Right ventricle myocardium superior (tissue), 1 donor: Measurements from ENCODE around the gene IGFBP5. TPM values are rescaled to one million over a fixed set of nuclear protein-coding genes. Genes with fewer than 3 reads are reported as not detected.
A peak's percentile ranks its signal among the peaks of the same experiment; 100 is the strongest.

ENCODE experiments used
- ATAC-seq: fragments of 200-7000 bp; cut with Tn5 transposase; one replicate; pipeline ENCODE4 v1.9.1; 2020; ENCODE audit warnings: mild to moderate bottlenecking; ENCODE audit not compliant: poor library complexity
- DNase-seq: peaks from one replicate; pipeline ENCODE4 v3.0.0-alpha.2; 2020
- intact Hi-C: fragments of 100-400 bp; cut with DNase I; formaldehyde crosslinking; loops from one replicate; pipeline ENCODE4 v1.11.2; 2022
- total RNA-seq: library from RNA; stranded (reverse); fragmentation: NEBNext Ultra II Directional; extraction: Animal tissue kit (Norgen Biotek cat#: 25700); gene quantifications from one replicate; pipeline ENCODE4 v1.2.1, GENCODE V29; 2021
- donor health status: DM: no; HTN: yes; CAD: no; lungs with severe emphysema.

The IGFBP5 gene
- total RNA-seq, 1 donor from 2014 or later: 134 TPM

DNA sequence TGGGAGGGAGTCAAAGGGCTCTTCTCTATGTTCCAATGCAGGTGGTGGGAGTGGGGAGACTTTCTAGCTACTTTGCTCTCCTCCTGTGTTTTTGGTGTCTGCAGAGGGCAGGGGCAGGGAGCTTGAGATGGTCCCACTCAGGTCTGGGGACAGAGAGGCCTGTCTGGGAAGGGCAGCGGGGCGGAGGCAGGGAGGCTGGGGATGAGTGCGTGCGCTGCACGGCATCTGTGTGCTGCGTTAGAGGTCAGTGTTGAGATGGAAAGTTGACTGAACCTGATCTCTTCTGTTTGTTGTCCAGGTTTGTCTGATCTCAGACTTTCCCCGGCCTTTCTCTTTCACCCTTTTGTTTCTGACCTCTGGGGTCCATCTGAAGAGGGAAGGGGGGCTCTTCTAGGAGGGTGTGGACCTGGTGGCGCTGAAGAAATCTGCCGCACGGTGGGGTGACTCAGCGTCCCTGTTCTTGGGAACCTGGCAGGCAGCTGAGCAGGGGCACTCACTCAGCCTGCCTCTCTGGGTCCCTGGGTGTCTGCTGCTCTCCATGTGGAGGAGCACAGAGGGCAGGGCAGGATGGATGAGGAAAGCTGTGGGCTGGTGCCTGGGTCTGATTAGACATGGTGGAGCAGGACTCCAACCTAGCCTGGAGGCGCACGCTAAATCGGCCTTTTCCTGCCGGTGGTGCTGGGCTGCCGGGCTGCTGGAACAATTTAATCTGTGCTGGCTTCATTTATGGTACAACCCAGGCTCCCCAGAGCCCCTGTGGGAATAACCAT lies 38.1 kb downstream of the IGFBP5 start:
- intact Hi-C loops: no loop called here
- no peak for ATAC-seq
- DNase-seq: no peak

- intact Hi-C loops: no loop called here
- DNase-seq (no peak), ATAC-seq (no peak)
These were observed 40.8 kb downstream of the IGFBP5 start for GRCh38 chr2:216654528-216655052.

- DNase-seq: no peak
These were observed 41.4 kb downstream of the IGFBP5 start for GRCh38 chr2:216653931-216654365.

DNA sequence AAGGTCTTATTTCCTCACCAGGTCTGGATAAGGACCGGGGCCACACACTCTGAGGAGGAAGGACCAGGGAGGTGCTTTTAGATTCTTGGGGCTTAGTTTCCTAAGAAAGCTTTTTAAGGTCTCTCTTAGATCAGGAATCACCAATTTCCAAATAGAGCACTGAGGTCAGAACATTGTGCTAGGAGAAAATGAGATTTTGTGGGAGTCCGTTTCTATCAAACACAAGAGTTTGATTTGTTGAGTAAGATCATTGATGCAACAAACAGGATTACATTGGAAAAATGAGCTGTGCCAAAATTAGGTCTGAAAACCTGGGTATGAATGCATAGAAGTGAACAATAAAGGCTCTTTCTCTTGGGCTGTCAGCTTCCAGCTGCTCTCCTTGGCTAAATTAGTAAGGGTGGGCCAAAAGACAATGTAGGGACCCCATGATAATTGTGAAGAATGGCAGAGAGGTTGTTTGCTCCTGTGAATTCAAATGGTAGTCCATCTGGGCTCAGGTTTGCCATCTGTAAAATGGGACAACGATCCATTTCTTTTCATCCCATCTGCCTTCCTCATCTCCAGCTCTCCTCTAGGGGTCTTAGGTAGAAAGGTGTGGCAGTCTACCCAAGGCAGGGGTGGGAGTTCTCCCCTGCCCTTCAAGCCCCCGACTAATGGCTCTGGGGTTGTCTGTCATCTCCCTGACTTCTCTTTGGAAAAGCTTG lies 42.1 kb downstream of the IGFBP5 start:
- ATAC-seq (no peak), DNase-seq (no peak)
- intact Hi-C loops: no loop called here

More at GRCh38 chr2:216653931-216654365, 41.4 kb downstream of the IGFBP5 start:
- no peak for ATAC-seq
- intact Hi-C loops: no loop called here

DNA sequence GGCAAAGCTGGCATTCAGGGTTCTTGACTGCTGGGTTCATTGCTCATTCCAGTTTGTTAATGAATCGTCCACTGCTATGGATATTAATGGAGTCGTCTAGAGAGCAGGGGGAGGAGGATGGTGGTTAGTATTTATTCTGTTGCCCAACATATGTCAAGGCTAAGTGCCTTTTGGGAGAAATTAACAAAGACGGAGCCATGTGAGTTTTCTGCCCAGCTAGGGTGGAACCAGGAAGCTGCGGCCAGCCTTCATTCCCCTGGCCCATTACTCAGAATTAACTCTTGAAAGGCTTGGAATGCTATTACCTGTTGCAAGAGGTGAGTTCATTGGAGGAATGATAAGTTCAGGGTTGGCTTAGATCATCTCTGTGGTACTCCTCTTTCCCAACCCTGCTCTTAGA lies 42.8 kb downstream of the IGFBP5 start:
- intact Hi-C loops: no loop called here
- DNase-seq (no peak), ATAC-seq (no peak)

DNA sequence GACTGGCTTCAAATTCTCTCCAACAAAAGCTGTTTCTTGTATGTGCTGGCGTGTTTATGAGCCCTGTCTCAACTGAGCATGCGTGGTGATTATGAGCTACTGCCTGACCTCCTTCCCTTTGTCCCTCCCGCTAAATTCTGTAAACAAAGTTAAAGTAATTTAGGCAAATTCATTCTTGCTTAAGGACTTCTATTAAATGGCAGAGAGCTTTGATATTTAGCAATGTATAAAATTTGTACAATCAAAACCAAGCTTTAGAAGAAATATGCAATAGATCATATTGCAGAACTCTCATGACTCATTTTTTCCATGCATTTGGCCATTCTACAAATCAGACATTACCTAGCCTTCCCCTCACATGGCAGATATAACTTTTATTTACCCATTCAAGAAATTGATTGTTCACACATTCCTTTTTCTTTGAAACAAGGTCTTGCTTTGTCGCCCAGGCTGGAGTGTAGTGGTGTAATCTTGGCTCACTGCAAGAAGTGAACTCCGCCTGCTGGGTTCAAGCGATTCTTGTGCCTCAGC lies 43.9 kb downstream of the IGFBP5 start:
- intact Hi-C loops: no loop called here
- ATAC-seq: no peak
- no peak for DNase-seq

DNA sequence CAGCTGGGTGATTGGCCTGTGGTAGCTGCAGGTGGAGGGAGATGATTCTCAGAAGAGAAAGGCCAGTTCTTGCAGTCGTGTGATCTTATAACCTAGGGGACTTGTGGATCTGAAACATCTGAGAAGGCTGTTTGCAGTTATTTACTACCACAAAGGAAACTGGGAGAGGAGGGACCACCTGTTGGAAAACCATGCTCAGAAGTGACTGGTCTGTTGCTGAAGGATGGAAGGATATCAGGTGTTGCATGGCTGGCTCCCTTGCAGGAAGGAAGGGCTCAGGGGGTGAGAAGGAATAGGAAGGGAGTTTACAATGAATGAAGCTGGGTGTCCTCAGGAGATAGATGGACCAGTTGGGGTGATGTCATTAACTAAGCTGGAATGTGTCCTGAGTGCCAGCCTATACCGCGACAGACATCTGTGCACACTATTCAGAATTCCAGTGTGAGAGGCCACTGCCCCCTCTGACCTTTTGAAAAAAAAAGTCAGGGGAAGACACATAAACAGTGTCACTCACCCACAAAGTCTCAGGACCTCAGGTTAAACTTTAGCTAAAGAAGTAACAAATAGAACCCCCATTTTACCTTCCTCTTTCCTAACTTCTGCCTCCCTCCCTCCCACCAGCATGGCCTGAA lies 44.6 kb downstream of the IGFBP5 start:
- ATAC-seq (no peak), DNase-seq (no peak)
- intact Hi-C loops: no loop called here

DNA sequence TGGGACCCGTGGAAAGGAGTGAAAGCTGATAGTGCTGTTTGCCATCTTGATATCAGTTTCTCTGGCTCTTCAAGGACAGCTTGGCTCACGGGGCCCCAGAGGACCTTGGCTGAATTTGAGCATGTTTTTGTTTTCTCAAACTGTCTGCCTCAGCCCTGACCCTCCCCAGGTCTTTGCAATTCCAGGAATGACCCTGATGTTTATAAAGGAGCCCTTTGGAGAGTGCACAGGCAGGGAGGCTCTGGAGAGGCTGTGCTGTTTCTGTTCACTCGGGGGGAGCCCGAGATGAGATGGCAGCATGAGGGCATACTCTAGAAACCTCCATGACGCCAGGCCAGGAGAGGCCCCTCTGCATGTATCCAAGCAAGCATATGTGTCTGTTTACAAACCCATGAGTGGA lies 45.8 kb downstream of the IGFBP5 start:
- intact Hi-C loops: no loop called here
- ATAC-seq: no peak

GRCh38 chr2:216648105-216648504 lies 47.2 kb downstream of the IGFBP5 start:
- intact Hi-C loops: no loop called here
- DNase-seq (no peak), ATAC-seq (no peak)

More for the DNA sequence above, 45.8 kb downstream of the IGFBP5 start:
- DNase-seq: no peak

DNA sequence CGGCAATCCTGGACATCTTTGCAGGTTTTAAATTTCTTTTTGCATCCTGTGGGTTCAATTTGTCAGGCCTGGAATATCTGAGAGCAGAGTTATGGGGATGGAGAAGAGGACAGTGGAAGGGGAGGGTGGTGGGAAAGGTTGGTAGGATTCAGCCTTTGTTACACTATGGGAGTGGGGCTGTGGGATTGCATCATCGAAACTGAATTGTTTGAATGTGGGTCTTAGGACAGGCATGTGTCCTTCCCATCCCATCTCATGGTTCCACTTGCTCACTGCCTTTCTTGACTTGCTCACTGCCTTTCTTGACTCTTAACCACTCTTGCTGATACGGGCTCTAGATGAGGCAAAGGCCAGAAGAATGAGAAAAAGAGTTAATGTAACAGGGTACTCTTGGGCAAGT lies 49.2 kb downstream of the IGFBP5 start:
- intact Hi-C loops: no loop called here
- ATAC-seq (no peak), DNase-seq (no peak)

GRCh38 chr2:216645636-216645950 lies 49.8 kb downstream of the IGFBP5 start:
- intact Hi-C loops: no loop called here
- ATAC-seq (no peak), DNase-seq (no peak)

DNA sequence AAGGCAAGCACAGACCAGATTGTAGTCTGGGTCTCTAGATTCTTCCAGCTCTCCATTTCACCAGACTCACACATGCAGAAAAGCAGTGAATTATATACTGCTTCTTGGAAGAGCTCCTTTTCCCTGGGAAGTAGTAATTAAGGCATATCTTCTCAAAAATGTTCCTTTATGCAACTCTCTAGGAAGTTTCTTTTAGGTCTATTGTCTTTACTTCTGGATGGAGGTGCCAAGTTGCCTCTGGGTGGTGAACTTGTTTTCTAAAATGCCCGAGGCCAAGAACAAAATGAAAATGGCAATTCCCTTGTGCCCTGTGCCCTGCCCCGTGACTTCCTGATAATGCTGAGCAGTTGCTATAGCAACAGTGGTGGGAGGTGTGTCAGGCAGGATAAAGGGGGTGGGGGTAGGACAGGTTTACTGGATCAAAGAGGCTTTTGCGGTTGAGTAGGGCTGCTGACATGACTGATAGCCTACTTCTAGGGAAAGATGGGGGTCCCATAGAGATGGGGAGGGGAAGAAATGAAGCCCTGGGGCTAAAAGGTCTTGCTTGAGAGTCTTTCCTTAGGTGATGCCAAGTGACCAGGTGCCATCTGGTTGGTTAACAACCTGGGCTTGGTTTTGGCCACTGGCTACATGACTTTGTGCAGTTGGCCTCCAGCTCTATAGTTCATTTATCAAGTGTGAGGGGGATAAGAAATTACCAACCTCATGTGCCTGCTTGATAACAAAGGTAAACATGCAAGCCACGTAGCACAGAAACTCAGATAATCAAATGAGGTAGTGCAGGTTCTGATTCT lies 50.3 kb downstream of the IGFBP5 start:
- DNase-seq (no peak), ATAC-seq (no peak)
- intact Hi-C loops: no loop called here

DNA sequence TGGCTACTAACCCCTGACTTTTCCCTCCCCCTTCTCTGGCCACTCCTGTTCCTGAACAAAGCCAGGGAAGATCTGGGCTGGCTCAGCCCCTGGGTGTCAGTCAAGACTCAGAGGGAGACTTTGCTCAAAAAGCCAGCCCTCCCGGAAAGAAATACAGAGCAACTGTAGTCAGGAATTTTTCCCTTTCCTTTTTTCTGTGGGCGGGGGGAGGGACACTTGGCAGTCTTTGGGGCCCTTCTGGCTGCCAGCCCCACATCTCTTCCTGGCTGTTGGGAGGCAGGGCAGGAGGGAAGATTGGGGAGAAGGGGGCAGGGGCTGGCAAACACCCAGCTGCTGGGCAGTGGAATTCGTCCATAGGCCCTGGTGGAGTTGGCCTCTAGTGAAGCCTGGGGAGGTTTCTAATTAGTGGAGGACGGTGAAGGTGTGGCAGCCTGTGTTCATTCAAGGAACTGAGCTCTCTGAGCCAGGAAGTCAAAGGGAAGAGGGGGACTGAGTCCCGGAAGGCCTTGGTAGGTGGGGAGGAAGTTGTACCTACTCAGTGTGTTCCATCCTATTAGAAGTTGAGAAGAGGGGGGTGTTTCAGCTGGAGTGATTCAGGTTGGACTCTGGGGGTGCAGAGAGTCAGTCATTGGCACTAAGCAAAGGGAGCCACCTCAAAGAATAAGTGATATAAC lies 51.2 kb downstream of the IGFBP5 start:
- DNase-seq (no peak), ATAC-seq (peak; percentile 29)
- intact Hi-C loops: no loop called here

DNA sequence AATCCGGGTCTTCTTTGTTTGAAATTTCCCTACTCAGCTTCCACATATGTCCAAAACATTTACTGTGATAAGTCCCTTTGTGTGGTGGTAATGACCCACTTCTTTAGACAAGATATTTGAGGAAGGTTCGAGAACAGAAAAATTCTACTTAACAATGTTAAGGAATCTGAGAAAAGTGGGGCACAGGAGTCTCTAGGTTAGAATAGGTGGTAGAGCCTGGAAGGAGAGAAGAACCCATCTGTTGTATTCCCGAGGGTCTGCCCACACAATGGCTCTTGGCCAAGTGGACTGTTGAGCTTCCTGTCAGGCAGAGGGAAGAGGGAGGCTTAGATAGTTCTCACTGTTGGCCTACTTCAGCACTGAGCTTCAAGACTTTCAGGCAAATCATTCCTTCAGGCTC lies 57.9 kb downstream of the IGFBP5 start:
- DNase-seq (no peak), ATAC-seq (no peak)
- intact Hi-C loops: no loop called here

GRCh38 chr2:216636551-216637450 lies 58.5 kb downstream of the IGFBP5 start:
- ATAC-seq: no peak
- intact Hi-C loops: no loop called here
- DNase-seq: peak; percentile 48

GRCh38 chr2:216635701-216636550 lies 59.4 kb downstream of the IGFBP5 start:
- no peak for ATAC-seq
- intact Hi-C loops: no loop called here
- DNase-seq: no peak
